ENCODE data around the gene ZBTB24.

Gene ZBTB24

DNA sequence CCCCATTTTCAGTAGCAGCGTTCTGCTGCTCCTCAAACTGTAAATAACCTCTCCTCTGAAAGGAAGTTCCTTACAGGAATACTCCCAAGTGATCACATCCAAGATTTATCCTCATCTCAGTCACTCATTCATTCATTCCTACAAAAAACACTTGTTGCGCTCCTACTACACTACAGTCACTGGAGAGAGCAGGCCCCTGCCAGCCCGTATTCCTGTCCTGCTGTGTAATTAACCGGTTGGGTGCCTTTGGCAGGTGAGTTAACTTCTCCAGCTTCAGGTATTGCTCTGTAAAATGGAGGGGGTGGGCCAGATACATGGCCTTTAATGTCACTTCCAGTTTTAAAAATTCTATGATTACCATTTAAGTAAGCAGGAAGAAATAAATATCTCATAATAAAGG lies 15.0 kb upstream of the ZBTB24 start:
- DNase-seq, result no peak

DNA sequence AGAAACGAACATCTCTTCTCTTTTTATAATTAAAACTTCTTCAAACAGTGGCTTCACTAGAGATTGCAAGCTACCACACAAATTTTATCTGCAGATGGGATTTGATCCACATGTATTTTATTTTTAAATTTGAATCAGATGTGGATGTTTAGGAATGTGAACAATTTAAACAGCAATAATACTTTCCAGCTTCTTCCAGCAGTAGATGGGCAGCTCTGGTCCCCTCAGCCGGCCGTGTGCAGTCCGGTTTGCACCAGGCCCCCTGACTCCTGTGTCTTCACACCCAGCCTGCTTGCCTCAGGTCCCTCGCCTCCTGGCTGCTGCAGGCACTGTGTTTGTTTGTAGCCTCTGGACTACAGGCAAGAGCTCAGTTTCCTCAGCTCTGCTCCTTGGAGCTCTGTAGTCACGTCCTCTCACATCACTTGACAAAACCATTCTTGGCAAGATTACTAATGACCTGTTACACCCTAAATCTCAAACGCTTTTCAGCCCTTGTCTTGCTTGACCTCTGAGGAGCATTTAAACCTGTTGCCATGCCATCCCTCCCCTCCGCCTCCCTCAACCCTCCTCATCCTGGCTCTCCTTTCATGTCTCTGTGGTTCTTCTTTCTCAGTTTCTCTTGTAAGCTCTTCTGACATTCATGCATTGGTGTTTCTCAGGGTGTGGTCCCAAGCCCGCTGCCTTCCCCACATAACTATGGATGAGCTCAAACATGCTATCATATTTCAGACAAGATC lies 13.2 kb upstream of the ZBTB24 start:
- DNase-seq, result no peak

DNA sequence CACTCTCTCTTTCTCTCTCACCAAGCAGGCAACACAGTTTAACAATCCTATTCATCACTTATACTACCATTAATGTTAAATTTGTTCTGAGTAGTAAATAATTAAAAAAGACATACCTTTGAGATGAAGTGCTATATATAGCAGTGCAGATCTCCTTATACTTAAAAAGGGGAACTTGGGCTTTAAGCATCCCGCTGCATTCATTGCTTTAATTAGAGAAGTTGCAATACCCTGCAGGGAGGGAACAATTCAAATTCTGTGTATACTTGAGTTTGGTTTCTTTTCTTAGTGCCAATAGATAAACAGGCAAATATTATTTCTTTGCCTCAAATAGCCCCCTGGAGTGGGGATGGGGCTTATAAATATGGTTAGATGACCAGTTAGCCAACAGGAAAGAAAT lies 10.8 kb upstream of the ZBTB24 start:
- DNase-seq, result no peak

DNA sequence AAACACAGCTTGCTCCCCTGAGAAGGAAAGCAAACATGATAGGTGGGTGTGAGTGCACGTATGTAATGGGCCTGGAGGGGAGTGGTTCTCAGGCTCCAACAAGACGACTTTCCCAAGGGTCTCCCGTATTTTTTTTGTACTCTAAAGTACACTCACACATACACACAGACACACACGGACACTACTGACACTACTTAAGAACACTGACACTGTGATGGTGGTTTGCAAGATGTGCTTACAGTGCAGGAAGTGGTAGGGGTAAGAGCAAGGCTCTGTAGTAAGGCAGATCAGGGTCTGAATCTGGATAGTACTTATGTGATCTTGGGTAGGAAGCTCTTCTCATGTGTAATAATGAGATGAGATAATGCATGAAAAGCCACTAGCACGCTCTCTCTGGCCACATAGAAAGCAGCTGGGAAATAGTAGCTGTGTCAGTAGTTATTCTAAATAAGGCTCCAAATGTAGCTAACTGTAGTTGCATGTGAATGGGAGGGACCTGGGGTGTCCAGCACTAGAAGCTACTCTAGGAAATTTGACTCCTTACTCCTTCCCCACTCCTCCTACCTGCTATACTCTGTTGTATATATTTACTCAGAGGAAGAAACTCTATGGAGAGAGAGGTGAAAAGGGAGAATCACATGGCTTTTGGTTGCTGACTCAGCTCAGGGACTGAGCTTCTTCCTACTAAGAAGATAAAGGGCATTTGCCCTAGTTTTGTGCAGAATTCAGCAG lies 8.4 kb upstream of the ZBTB24 start:
- DNase-seq, result peak; percentile 22

DNA sequence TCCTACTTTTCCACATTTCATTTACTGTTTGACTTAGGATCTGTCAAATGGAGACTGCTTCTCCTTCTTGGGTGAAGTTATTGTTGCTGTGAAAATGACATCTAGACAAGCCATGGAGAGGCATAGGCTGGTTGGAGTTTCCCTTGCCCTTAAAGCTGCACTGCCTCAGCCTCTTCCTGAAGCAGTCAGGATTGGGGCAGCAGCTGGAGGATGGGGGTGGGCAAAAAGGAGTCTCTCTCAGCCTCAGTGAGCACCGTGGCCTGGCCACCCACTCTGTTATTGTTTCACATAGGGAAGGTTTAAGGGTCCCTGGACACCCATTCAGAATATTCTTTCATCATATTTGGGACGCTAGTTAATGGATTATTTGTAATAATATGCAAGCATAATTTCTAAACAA lies 7.7 kb upstream of the ZBTB24 start:
- no peak for DNase-seq

DNA sequence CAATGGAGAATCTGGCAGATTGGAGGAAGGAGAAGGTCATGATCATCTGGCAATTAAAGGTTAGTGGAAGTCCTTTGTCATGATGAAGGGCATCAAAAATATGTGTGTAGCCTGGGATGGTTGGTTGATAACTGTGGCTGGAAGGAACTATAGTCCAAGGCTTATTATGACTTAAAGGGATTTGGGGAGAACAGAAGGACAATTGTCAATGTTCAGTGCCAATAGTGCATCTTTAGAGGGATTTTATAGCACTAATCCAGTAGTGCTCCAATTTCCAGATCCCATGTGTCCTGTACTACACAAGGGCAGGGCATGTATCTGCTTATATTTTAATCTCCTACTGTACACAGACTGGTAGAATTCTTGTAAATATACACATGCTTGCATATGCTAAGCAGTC lies 5.0 kb upstream of the ZBTB24 start:
- no peak for DNase-seq

DNA sequence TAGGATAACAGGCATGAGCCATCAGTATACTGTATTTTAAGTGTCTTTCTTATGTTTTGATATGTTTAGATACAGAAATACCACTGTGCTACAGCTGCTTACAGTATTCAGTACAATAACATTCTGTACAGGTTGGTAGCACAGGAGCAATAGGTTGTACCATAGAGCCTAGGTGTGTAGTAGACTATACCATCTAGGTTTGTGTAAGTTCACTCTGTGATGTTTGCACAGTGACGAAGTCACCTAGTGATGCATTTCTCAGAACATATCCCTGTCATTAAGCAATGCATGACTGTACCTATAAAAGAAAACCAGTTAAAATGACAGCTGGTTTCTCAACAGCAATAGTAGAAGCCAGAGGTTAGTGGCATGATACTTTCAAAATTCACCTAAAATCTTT lies 3.0 kb upstream of the ZBTB24 start:
- no peak for DNase-seq

DNA sequence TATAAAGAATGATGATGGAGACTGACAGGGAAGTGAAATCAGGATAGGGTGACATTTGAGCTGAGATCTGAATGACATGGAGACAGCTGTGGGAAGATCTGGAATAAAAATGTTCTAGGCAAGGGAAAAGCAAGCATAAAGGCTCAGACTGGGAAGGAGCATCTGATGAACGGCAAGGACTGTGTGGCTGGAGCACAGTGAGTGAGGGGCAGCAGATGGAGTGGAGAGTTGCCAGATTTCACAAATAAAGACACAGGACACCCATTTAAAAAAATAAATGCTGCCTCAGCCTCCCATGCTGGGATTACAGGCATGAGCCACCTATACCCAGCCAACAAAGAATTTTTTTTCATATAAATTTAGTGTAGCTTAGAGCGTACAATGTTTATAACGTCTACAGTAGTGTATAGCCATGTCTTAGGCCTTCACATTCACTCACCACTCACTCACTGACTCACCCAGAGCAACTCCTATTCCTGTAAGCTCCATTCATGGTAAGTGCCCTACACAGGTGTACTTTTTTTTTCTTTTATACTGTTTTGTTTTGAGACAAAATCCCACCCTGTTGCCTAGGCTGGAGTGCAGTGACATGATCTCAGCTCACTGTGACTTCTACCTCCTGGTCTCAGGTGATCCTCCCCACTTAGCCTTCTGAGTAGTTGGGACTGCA lies 2.4 kb upstream of the ZBTB24 start:
- no peak for DNase-seq

DNA sequence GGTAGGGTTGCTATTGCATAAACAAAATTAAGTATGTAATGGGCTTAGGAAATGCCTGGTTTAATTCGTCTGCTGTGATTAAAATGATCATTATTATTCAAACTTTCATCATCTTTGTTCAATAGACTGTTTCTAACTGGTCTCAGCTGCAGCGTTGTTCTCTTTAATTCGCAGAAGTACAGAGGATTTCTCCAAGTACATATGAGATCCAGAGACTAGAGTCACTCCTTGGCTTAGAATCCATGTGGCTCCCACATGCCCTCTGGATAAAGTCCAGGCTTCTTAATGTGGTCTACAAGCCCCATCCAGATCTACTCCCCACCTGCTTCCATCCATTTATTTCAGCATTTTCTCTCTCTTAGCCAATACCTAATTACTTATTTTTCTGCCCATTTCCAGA lies 1.1 kb upstream of the ZBTB24 start:
- no peak for DNase-seq

DNA sequence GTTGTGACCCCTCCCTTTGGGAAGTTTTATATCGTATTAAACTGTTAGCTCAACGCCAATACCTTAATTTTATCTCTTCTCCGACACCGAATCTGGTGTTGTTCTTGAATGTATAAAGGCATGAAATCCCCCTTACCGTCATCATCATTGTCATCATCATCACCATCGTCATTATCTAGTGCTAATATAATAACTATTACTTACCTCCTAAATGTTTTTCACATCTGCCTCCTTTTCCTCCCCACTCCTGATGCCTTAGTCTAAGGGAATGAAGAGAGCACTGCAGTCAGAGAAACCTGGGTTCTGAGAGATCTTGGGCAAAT lies 677 bp upstream of the ZBTB24 start:
- no peak for DNase-seq

DNA sequence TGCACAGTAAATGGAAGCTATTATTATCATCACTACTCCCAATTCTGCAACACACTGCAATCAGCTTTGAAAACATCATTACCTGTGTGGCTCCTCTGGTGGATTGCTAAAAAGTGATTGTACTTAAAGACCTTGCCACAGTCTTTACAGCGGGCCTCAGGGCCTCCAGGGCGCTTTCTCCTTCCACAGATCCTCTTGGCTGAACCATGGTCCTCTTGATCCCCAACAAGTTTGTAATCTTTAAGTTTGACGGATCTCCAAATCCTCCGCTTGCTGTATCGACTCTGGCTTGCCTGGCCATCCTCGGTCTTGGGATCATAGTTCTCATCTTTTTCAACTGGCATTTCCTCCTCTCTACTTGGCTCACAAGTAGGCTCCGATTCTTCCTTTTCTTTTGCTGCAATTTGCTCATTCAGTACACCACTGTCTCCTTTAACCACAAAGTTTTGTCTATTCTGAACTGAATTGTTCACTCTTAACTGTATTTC lies 2.0 kb downstream of the ZBTB24 start:
- no peak for DNase-seq

DNA sequence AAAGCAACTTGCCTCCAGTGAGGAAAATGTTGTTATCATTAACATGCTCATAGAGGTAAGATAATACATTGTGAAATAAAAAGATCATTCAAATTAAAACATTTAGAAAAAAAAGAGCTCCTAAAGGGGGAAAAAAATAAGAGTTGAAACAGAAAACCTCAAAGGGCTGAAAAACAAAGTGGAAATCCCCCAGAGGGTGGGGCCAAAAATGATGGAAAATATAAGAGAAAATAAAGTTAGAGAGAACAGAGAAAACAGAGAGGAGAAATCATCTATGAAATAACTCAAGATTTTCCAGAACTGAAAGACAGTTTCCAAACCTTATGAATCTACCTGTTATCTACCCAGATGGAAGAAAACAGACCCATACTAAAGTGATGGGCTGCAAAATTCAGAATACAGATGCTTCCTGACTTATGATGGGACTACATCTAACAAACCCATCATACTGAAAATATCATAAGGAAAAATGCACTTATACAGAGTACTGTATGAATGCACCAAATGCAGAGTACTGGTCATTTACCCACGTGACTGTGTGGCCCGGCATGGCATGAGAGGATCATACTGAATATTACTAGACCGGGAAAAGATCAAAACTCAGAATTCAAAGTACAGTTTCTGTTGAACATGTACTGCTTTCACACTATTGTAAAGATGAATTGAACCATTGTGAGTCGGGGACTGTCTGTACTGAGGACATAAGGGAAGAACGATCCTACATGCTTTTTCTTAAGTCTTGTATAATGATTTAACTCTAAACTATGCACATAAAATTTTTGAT lies 4.0 kb downstream of the ZBTB24 start:
- no peak for DNase-seq

DNA sequence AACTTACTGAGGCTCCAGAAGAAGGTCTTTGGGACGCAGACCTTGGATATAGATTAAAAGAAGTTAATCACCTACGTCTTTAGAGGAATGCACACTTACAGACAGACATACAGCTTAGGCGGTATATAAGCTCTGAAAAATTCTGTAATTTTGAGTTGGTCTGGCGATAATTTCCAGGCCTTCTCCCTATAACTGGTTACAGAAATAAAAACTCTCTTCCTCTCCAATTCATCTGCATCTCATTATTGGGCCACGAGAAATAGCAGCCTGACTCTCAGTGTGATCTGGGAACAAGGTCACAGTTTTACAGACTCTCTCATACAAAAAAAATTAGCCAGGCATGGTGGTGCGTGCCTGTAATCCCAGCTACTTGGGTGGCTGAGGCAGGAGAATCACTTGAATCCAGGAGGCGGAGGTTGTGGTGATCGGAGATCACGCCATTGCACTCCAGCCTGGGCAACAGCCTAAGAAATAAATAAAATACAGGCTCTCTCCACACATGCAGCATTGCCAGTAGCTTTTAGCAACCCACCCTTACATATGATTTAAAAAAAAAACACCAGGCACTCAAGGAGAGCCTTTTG lies 4.7 kb downstream of the ZBTB24 start:
- no peak for DNase-seq

DNA sequence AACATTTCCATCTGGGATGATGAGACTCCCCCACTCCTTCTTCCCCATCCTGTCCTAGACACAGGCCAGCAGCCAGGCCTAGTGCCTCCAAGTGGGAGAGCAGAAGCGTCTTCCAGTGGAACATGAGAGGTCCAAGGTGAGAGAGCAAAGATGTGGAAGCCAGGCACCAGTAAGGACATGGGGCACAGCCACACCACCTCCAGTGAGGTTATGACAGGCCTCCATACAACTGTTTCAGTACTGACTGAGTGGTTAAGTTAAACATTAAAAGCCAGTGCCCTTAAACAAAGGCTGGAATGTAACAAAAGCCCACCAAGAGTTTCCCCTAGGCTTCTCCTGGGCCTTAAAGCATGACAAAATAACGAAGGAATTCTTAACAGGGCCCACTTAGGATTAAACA lies 5.3 kb downstream of the ZBTB24 start:
- peak; percentile 27 for DNase-seq

DNA sequence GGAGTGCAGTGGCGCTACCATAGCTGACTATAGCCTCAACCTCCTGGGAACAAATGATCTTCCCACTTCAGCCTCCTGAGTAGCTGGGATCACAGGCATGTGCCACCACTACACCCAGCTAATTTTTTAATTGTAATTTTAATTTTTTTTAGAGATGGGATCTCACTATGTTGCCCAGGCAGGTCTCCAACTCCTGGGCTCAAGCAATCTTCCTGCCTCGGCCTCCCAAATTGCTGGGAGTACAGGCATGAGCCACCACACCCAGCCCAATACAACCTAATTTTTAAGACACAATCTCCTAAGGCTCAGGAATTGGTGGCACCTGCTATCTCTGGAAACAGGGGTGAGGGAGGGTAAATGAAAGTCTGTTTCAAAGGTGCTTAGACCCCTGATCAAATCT lies 5.8 kb downstream of the ZBTB24 start:
- no peak for DNase-seq

DNA sequence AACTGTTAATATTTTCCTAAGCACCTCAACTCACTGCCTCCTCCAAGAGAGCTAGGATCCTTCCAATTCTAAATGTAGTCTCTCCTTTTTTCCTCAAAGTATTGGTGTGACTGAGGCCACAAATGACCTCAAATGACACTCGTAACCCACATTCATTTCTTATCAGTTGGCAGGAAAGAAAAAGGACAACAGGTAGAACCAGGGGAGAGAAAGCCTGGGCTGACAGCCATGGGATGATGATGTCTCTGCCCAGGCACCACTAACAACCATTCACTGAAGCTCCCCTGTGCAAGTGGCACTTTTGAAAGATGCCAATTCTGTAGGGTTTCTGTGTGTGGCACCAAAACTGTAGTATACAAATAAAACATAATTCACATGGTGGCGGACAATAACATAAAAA lies 7.4 kb downstream of the ZBTB24 start:
- DNase-seq, result no peak

DNA sequence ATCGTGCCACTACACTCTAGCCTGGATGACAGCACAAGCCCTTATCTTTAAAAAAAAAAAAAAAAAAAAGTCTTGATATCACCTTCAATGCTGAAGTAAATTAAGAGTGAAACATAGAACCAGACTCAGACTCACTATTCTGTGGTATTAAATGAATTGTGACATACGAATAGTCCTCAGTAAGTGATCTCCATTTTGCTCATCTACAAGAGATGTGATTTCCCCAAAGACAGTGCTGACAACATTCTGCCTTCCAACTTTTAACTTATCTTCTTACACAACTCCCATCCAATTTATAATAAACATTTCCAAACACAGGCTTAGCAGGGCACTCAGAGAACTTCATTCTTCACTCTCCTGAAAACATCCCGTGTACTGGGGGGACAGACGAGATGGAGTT lies 8.0 kb downstream of the ZBTB24 start:
- DNase-seq, result no peak

DNA sequence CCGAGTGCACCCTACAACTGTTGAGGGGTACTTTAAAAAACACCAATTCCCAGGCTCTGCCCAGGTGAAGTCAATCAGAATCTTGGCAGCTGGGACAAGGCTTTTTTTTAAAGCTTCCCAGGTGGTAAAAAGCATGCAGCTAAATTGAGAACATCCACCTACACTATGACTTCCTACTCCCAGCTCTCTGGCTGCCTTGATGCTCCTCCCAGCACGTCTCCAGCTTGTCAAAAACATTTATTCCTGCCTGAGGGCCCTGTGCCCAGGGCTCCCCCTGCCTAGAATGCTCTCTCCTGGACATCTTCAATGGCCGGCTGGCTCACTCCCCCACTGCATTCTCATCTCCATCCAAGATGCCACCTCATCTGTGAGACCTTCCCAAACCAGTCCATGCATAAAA lies 9.9 kb downstream of the ZBTB24 start:
- DNase-seq, result no peak

DNA sequence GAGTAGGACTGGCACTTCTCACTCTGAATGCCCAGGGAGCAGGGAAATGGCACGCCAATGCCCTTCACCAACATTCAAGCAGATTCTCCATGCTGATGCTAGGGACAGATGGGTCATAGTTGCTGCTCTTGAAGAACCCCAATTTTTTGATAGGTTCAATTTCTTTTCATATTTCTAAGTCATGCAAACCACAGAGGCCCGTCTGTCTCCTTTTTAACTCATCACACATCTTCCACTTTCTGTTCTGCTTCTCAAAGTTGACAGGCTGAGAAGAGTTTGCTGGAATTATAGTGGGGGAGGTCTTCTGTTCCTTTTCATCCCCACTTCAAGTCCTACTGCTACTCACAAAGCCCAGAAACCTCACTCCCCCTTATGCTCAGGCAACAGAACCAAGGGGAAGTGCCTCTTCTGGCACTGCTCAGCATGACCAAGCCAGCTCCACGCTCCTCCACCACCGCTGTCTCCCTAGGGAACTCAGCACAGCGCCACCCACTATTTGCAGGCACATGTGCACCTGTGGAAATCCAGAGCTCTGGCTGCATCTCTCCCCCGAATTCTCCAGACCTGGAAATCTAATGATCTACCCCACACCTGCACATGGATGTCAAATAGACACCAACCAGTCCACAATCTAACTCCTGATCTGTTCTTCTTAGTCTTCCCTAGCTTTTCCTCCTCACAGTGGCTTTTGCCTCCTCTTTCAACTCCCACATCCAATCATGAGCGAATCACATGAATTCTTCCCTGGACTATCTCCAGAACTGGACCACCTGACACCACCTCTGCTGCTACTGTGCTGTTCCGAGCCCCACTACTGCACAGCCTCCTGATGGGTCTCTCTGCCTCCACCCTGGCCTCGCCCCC lies 10.7 kb downstream of the ZBTB24 start:
- no peak for DNase-seq

DNA sequence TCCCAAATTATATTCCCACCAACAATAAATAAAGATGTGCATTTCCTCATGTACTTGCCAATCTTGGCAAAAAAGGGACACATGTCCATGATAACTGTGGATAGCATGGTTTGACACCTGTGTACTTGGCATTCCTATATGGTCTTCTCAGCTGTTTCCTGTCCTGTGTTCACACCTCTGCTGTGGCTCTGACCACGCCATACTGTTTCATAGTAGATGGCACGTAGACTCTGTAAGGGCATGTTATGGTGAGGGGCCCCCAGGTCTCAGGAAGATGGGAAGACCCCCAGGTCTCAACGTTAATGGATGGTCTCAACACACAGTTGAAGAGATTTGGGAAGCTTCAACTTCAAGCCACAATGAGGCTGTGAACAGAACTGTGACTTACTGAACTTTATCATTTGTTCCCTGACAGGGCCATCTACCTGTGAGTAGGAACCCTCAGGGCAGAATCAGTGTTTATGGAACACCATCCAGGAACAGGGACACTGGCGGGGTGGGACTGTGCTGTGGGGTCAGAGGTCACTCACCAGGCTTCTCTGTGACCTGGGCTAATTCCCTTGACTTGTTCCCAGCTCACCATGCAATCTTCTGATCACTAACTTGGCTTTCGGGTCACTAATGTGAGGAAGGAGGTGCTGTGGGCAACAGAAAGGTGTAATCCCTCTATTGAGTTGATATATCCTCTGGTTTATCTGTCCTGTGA lies 11.8 kb downstream of the ZBTB24 start:
- DNase-seq, result no peak

DNA sequence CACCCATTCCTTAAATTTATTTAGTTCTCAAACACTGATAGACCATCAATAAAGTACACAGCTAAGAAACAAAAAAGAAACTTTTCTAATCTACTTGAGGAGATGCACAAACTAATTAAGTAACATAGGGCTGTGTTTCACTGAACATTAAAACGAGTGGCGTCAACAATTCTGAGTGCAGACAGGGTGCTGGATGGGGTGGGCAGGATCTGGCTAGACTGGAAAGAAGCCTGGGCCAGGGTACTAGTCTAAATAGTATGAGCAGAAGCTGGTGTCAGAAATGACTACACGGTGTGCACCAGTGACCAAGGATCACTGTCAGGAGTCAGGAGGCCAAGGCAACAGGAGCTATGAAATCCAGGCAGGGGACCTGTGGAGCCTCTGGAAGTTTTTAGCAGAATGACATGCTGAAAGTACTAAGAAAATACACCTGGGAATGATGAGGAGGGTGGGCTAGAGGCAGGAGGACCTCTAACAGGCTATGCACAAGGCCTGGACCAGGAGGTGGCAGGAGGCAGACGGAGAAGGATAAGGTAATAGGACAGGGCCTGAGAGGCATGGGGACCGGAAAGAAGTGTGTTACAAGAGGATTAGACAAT lies 13.3 kb downstream of the ZBTB24 start:
- no peak for DNase-seq
